Left ventricle myocardium superior (tissue), 1 donor: ENCODE measurements around the gene SERPINE1. TPM values are rescaled to one million over a fixed set of nuclear protein-coding genes. Genes with fewer than 3 reads are reported as not detected.
"Not testable (repeated sequence)": the region's sequence is repeated elsewhere in the genome, so short reads cannot be mapped to it uniquely, and the experiment has no call there.

ENCODE experiments used
- ATAC-seq: fragments of 200-7000 bp; cut with Tn5 transposase; one replicate; pipeline ENCODE4 v1.9.1; 2020; ENCODE audit warnings: mild to moderate bottlenecking, moderate library complexity
- DNase-seq: peaks from one replicate; pipeline ENCODE4 v3.0.0-alpha.2; 2020
- intact Hi-C: fragments of 100-400 bp; cut with micrococcal nuclease; formaldehyde crosslinking; loops from one replicate; pipeline ENCODE4 v1.11.0; 2022
- total RNA-seq: library from RNA; stranded (reverse); fragmentation: NEBNext Ultra II Directional; extraction: Animal tissue kit (Norgen Biotek cat#: 25700); gene quantifications from one replicate; pipeline ENCODE4 v1.2.1, GENCODE V29; 2021
- donor health status: DM: no; HTN: yes; CAD: no; lungs with severe emphysema.

SERPINE1 gene
- total RNA-seq, 1 donor from 2014 or later: 1.3 TPM

- DNase-seq: no peak
- no peak for ATAC-seq
- intact Hi-C loops: no loop called here
These were observed 6.6 kb upstream of the SERPINE1 start for GRCh38 chr7:101120315-101120714.

DNA sequence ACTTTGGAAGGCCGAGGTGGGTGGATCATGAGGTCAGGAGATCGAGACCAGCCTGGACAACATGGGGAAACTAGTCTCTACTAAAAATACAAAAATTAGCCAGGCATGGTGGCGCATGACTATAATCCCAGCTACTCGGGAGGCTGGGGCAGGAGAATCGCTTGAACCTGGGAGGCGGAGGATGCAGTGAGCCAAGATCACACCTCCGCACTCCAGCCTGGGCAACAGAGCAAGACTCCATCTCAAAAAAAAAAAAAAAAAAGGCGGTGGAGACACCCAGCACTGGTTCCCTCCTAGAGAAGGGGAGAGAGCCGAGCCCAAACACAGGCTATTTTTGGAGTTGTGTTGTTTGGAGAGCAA, 5.3 kb upstream of the SERPINE1 start:
- intact Hi-C loops, DNase-seq, ATAC-seq: not testable (repeated sequence)

DNA sequence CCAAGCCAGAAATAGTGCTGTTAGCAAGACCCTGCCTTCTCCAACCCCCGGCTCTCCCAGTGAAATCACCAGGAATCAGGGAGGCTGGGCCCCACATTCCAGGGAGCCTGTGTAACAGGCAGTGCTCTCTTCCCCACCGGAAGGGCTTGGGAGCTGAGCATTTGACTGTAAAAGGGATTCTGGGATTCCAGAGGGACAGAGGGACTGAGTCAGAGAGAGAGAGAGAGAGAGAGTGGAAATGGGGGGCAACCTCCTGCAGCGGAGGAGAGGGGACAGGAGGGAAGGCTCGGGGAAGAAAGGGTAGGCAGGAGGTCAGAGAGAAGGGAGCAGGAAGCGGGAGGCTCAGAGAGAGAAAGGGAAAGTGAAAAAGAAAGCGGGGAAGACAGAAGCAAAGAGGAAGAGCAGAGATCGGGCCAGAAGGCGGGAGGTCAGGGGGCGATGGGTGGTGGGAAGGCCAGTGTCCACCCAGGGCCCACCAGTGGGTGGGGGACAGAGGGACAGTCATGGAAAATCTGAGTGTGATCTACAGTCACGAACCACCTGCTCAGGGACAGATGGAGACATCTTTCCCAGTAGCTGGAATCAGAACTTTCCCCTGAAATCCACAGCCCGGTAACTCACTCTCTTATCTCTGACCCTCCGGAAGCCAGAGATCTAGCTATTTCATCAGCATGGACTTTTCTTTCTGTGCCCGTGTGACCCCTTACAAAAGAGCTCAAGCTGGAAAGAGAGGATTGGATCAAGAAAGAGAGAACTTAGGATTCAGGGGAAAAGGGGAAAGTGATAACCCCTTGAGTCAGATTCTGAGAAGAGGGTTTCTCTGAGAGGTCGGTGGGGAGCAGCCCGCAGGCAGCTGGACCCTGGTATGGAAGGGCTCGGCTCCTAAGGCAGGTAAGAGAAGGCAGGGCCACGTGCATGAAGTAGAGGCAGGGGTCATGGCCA, 4.6 kb upstream of the SERPINE1 start:
- intact Hi-C loops: no loop called here
- ATAC-seq (peak; percentile 81), DNase-seq (peak; percentile 75)

- DNase-seq: no peak
- intact Hi-C loops: no loop called here
- ATAC-seq: no peak
These were observed 3.8 kb upstream of the SERPINE1 start for GRCh38 chr7:101122933-101123702.

DNA sequence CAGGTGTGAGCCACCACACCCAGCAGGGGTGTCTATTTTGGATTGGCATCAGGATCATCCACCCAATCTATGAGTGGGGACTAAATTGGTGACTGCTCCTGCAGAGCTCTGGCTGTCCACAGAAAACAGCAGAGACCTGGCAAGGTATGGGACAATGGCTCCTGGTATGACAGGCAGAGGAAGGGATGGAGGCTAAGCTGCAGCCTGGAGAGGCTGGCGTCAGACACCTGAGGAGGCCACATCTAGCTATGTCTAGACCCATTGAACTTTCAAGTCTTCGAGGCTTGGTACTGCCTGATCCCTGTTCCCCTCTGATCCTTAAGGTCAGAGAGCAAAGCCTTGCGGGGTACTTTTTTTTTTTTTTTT, 3.2 kb upstream of the SERPINE1 start:
- ATAC-seq (no peak), DNase-seq (no peak)
- intact Hi-C loops: no loop called here

GRCh38 chr7:101124376-101125056, 2.4 kb upstream of the SERPINE1 start:
- ATAC-seq: no peak
- intact Hi-C loops: no loop called here
- no peak for DNase-seq

DNA sequence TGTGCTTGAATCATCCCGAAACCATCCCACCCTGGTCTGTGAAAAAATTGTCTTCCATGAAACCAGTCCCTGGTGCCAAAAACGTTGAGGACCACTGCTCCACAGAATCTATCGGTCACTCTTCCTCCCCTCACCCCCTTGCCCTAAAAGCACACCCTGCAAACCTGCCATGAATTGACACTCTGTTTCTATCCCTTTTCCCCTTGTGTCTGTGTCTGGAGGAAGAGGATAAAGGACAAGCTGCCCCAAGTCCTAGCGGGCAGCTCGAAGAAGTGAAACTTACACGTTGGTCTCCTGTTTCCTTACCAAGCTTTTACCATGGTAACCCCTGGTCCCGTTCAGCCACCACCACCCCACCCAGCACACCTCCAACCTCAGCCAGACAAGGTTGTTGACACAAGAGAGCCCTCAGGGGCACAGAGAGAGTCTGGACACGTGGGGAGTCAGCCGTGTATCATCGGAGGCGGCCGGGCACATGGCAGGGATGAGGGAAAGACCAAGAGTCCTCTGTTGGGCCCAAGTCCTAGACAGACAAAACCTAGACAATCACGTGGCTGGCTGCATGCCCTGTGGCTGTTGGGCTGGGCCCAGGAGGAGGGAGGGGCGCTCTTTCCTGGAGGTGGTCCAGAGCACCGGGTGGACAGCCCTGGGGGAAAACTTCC, 784 bp upstream of the SERPINE1 start:
- DNase-seq (peak; percentile 82), ATAC-seq (peak; percentile 56)
- intact Hi-C loops: no loop called here

DNA sequence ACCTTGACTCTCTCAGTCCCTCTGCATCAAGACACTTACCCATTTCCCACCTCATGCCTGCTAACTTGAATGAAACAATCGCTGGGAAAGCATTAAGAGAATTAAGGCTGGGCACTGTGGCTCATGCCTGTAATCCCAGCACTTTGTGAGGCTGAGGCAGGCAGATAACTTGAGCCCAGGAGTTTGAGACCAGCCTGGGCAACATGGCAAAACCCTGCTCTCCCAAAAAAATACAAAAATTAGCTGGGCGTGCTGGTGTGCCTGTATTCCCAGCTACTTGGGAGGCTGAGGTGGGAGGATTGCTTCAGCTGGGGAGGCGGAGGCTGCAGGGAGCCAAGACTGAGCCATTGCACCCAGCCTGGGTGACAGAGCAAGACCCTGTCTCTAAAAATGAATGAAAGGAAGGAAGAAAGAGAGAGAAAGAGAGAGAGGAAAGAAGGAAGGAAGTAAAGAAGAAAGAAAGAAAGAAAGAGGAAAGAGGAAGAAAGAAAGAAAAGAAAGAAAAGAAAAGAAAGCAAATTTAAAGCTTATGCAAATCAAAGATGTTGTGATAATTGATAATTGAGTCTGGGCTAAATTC, 646 bp downstream of the SERPINE1 start:
- intact Hi-C loops: no loop called here
- ATAC-seq: no peak
- DNase-seq: no peak

- intact Hi-C loops: no loop called here
- DNase-seq (no peak), ATAC-seq (no peak)
These were observed 1.3 kb downstream of the SERPINE1 start for GRCh38 chr7:101128040-101128834.

- ATAC-seq (no peak), DNase-seq (no peak)
- intact Hi-C loops: no loop called here
These were observed 2.8 kb downstream of the SERPINE1 start for GRCh38 chr7:101129603-101130117.

DNA sequence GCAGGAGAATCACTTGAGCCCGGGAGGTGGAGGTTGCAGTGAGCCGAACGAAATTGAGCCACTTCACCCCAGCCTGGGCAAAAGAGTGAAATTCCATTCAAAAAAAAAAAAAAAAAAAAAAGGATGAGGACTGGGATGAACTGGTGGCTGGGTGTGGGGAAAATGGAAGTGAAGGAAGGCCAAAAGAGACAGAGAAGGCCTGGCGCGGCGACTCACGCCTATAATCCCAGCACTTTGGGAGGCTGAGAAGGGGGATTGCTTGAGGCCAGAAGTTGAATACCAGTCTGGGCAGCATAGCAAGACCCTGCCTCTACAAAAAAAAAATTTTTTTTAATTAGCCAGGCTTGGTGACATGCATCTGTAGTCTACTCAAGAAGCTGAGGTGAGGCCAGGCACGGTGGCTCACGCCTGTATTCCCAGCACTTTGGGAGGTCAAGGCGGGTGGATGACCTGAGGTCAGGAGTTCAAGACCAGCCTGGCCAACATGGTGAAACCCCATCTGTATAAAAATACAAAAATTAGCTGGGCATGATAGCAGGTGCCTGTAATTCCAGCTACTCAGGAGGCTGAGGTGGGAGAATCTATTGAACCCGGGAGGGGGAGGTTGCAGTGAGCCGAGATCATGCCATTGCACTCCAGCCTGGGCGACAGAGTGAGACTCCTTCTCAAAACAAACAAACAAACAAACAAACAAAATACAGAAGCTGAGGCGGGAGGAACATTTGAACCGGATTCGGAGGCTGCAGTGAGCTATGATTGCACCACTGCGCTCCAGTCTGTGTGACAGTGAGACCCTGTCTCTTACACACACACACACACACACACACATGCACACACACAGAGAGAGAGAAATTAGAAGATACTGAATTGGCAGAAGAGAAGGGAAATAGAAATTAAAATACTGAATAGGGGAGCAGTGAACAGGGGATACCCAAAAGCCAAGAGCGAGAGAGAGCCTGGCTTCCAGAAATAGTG, 6.0 kb downstream of the SERPINE1 start:
- intact Hi-C loops, DNase-seq, ATAC-seq: not testable (repeated sequence)

DNA sequence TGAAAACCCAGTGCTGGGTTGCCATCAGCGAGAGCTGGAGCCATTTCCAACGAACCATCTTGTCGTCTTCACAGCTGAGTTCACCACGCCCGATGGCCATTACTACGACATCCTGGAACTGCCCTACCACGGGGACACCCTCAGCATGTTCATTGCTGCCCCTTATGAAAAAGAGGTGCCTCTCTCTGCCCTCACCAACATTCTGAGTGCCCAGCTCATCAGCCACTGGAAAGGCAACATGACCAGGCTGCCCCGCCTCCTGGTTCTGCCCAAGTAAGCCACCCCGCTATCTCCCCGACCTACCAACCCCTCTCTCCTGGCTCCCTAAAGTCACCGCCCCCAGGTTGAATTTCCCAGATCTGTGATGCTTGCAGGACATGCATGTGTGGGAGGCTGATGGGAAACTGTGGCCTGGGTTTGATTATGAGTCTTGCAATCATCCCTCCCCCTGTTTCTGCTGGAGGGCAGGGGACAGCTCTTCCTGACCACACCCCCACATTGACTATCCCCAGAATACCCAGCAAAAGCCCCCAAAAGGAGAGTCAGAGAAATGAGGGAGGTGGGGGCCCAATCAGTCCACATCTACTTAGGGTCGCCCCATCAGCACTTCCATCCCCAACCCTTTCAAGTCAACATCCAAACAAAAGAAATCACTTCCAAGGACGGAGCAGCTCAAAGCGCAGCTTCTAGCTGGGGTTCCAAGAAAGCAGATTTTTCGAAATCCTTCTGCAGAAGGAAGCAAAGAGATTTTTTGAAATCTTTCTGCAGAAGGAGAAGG, 6.9 kb downstream of the SERPINE1 start:
- intact Hi-C loops: no loop called here
- ATAC-seq (no peak), DNase-seq (no peak)

DNA sequence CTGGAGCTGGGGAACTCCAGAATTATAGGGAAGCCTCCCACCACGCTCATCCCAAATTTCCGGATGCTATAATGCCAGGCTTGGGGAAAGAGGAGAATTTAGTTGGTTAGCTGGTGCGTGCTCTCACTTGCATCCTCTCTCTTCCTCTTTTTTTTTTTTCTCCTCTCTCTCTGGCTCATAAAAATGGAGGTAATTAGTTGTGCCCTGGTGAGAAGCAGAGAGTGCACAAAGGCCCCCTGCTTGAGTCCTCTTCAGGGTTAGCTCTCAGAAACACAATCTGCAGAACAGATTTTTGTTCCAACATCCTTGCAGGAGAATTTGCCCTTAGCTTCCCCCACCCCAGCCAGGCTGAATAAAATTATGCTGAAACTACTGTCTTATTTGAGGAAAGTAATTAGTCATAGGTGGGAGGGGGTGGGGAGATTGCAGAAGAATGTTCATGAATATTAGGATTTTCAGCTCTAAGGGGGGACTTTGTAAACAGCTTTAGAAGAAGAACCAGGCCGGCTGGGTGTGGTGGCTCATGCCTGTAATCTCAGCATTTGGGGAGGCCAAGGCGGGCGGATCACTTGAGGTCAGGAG, 7.6 kb downstream of the SERPINE1 start:
- no peak for ATAC-seq
- intact Hi-C loops: no loop called here
- no peak for DNase-seq

GRCh38 chr7:101137651-101138212, 10.8 kb downstream of the SERPINE1 start:
- ATAC-seq (no peak), DNase-seq (no peak)
- intact Hi-C loops: no loop called here

GRCh38 chr7:101138213-101138870, 11.4 kb downstream of the SERPINE1 start:
- intact Hi-C loops: no loop called here
- DNase-seq (peak; percentile 71), ATAC-seq (peak; percentile 92)
